Activated naive CD4-positive, alpha-beta T cell treated with anti-CD3 and anti-CD28 coated beads for 36 hours (primary cell): ENCODE data around the gene MYF5. TPM values are rescaled to one million over a fixed set of nuclear protein-coding genes. Genes with fewer than 3 reads are reported as not detected.

Experiments
- CTCF ChIA-PET: fragments of 350-600 bp; sonication (Branson Sonifier 250); formaldehyde crosslinking; loops from one replicate; lab custom pipeline; 2021; ENCODE audit warnings: antibody characterized with exemption; lab: Charles Lee
- DNase-seq: peaks from one replicate; pipeline ENCODE4 v3.0.0-alpha.2; 2020
- H3K27ac Mint-ChIP-seq: one replicate; pipeline ENCODE4 v1.8.0; 2021; ENCODE audit warnings: mild to moderate bottlenecking, mixed read lengths
- H3K27me3 Mint-ChIP-seq: one replicate; pipeline ENCODE4 v1.8.0; 2021; ENCODE audit warnings: low read depth, mixed read lengths
- H3K36me3 Mint-ChIP-seq: one replicate; pipeline ENCODE4 v1.8.0; 2021; ENCODE audit warnings: low read depth, mixed read lengths
- H3K4me1 Mint-ChIP-seq: one replicate; pipeline ENCODE4 v1.8.0; 2021; ENCODE audit warnings: low read depth, mixed read lengths
- H3K4me3 Mint-ChIP-seq: one replicate; pipeline ENCODE4 v1.8.0; 2021; ENCODE audit warnings: mild to moderate bottlenecking, moderate library complexity, mixed read lengths
- H3K9me3 Mint-ChIP-seq: one replicate; pipeline ENCODE4 v1.8.0; 2021; ENCODE audit warnings: mixed read lengths
- intact Hi-C: fragments of 100-400 bp; cut with micrococcal nuclease; formaldehyde crosslinking; loops from one replicate; pipeline ENCODE4 v1.15.1; 2023
- total RNA-seq, 2 experiments: library from RNA; stranded (reverse); gene quantifications; one replicate each; pipeline ENCODE4 v1.2.3, GENCODE V29; 2021

MYF5 gene
- total RNA-seq, 2 experiments from 2014 or later: not detected

DNA sequence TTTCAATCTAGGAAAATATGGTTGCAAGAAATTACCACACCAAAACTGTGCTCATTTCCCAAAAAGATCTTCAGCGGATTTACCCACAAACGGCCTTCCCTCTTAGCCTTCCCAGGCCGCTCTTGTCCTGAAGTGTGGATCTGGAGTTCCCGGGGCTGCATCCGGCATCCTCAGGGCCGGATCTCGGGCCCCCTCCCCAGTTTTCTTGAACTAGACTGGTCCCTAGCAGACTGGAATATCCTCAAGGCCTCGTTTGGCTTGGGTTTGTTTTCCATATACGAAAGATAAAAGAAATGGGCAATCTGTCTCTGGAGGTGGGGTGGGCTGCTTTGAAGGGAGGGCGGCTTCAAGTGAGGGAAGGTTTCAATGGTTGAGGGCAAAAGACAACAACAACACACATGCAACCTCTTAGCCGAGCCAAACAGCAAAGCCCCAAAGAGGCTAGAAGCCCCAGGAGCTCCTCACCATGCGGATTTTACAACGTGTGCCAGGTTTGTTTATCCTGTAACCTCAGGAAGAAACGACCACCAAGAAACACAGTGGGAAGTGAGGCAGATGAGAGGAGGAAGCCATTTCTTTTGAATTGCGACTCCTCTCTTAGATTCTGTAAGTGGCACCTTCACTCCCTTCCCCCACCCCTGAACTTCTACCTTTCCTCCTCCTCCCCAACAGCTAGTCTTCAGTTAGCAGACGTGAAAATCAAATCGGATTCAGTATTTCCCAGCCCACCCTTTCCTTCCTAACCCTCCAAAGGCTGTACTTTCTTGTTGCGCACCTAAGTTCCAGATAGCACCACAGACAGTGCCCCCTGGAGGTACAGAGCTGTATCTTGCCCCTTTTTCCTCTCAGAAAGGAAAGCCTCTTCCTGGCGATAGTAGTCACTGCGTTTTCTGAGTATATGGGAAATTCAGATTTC lies 6.6 kb upstream of the MYF5 start:
- peaks cover 2% of the 10 kb centered on the region for H3K36me3 Mint-ChIP-seq
- H3K9me3 Mint-ChIP-seq: no peaks in the 10 kb centered on the region
- CTCF ChIA-PET: no interaction called here

GRCh38 chr12:80710727-80711449 lies 5.8 kb upstream of the MYF5 start:
- intact Hi-C loops: loop anchor here (1.0 kb wide), 1 partner anchor 238 kb away; no protein-coding TSS in a partner anchor
- CTCF ChIA-PET: no interaction called here
- Mint-ChIP-seq H3K9me3 (no peaks in the 10 kb centered on the region), H3K4me1 (no peaks in the 10 kb centered on the region), H3K27ac (no peak overlapping the region), H3K36me3 (peaks cover 2% of the 10 kb centered on the region), H3K27me3 (peaks cover 60% of the 10 kb centered on the region), H3K4me3 (no peak overlapping the region)
- no peak for DNase-seq

More for the DNA sequence above, 6.6 kb upstream of the MYF5 start:
- no peak for DNase-seq
- Mint-ChIP-seq H3K4me1 (no peaks in the 10 kb centered on the region), H3K4me3 (no peak overlapping the region), H3K27ac (no peak overlapping the region), H3K27me3 (peaks cover 59% of the 10 kb centered on the region)
- intact Hi-C loops: loop anchor here (1.0 kb wide), 1 partner anchor 237 kb away; no protein-coding TSS in a partner anchor

GRCh38 chr12:80711866-80712265 lies 4.8 kb upstream of the MYF5 start:
- H3K4me1 Mint-ChIP-seq: no peaks in the 10 kb centered on the region
- CTCF ChIA-PET: no interaction called here
- no peak overlapping the region for H3K27ac Mint-ChIP-seq
- H3K36me3 Mint-ChIP-seq: peaks cover 2% of the 10 kb centered on the region
- peaks cover 56% of the 10 kb centered on the region for H3K27me3 Mint-ChIP-seq
- no peak for DNase-seq
- intact Hi-C loops: no loop called here
- no peaks in the 10 kb centered on the region for H3K9me3 Mint-ChIP-seq
- no peak overlapping the region for H3K4me3 Mint-ChIP-seq

- H3K36me3 Mint-ChIP-seq: no peaks in the 10 kb centered on the region
- H3K27ac Mint-ChIP-seq: no peak overlapping the region
- peaks cover 49% of the 10 kb centered on the region for H3K27me3 Mint-ChIP-seq
- H3K4me3 Mint-ChIP-seq: no peak overlapping the region
- intact Hi-C loops: no loop called here
- DNase-seq: no peak
- no peaks in the 10 kb centered on the region for H3K9me3 Mint-ChIP-seq
- H3K4me1 Mint-ChIP-seq: no peaks in the 10 kb centered on the region
- CTCF ChIA-PET: interaction anchor here (0.6 kb wide), 1 partner anchor 14 kb away, joined by 3 read pairs; no protein-coding TSS in a partner anchor
These were observed 3.8 kb upstream of the MYF5 start for GRCh38 chr12:80712866-80713265.

DNA sequence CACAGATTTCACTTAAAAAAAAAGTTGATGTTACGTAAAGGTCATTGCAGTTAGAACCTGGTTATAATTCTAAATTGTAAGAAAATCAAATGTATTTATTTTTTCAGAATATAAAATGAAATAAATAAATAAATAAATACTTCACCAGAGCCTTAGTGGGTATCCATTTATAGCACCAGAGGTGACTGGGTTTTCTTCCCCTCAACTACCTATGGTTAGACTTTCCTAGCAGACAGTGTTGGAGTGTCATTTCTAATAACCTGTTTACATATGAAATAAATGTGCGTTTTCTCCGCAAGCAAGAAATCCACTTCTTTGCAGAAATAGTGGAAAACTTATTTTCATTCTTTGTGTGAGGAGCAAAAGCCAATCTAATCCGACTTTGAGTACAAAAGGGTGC lies 3.3 kb upstream of the MYF5 start:
- Mint-ChIP-seq H3K27ac (no peak overlapping the region), H3K4me3 (no peak overlapping the region), H3K36me3 (no peaks in the 10 kb centered on the region), H3K4me1 (no peaks in the 10 kb centered on the region), H3K27me3 (peaks cover 50% of the 10 kb centered on the region), H3K9me3 (no peaks in the 10 kb centered on the region)
- no peak for DNase-seq
- CTCF ChIA-PET: no interaction called here
- intact Hi-C loops: no loop called here

- no peaks in the 10 kb centered on the region for H3K4me1 Mint-ChIP-seq
- CTCF ChIA-PET: no interaction called here
- intact Hi-C loops: no loop called here
- no peaks in the 10 kb centered on the region for H3K9me3 Mint-ChIP-seq
- peaks cover 44% of the 10 kb centered on the region for H3K27me3 Mint-ChIP-seq
- no peaks in the 10 kb centered on the region for H3K36me3 Mint-ChIP-seq
- no peak for DNase-seq
- no peak overlapping the region for H3K4me3 Mint-ChIP-seq
- no peak overlapping the region for H3K27ac Mint-ChIP-seq
These were observed 2.7 kb upstream of the MYF5 start for GRCh38 chr12:80714055-80714454.

- CTCF ChIA-PET: no interaction called here
- Mint-ChIP-seq H3K27ac (no peak overlapping the region), H3K4me3 (no peak overlapping the region)
These were observed 1.9 kb upstream of the MYF5 start for GRCh38 chr12:80714846-80715245.

GRCh38 chr12:80715713-80716249 lies 931 bp upstream of the MYF5 start:
- H3K36me3 Mint-ChIP-seq: no peaks in the 10 kb centered on the region
- intact Hi-C loops: no loop called here

More at GRCh38 chr12:80714846-80715245, 1.9 kb upstream of the MYF5 start:
- Mint-ChIP-seq H3K36me3 (no peaks in the 10 kb centered on the region), H3K9me3 (no peaks in the 10 kb centered on the region), H3K4me1 (no peaks in the 10 kb centered on the region), H3K27me3 (peaks cover 36% of the 10 kb centered on the region)
- intact Hi-C loops: no loop called here
- no peak for DNase-seq

GRCh38 chr12:80717856-80718255 lies 1.1 kb downstream of the MYF5 start:
- no peak overlapping the region for H3K27ac Mint-ChIP-seq
- H3K27me3 Mint-ChIP-seq: peaks cover 27% of the 10 kb centered on the region
- intact Hi-C loops: no loop called here
- H3K4me1 Mint-ChIP-seq: no peaks in the 10 kb centered on the region
- no peak overlapping the region for H3K4me3 Mint-ChIP-seq
- DNase-seq: no peak
- no peaks in the 10 kb centered on the region for H3K36me3 Mint-ChIP-seq
- H3K9me3 Mint-ChIP-seq: no peaks in the 10 kb centered on the region
- CTCF ChIA-PET: no interaction called here

More at GRCh38 chr12:80715713-80716249, 931 bp upstream of the MYF5 start:
- H3K27ac Mint-ChIP-seq: no peak overlapping the region
- H3K27me3 Mint-ChIP-seq: peaks cover 28% of the 10 kb centered on the region
- CTCF ChIA-PET: no interaction called here
- no peaks in the 10 kb centered on the region for H3K4me1 Mint-ChIP-seq
- DNase-seq: no peak
- H3K9me3 Mint-ChIP-seq: no peaks in the 10 kb centered on the region
- H3K4me3 Mint-ChIP-seq: no peak overlapping the region

DNA sequence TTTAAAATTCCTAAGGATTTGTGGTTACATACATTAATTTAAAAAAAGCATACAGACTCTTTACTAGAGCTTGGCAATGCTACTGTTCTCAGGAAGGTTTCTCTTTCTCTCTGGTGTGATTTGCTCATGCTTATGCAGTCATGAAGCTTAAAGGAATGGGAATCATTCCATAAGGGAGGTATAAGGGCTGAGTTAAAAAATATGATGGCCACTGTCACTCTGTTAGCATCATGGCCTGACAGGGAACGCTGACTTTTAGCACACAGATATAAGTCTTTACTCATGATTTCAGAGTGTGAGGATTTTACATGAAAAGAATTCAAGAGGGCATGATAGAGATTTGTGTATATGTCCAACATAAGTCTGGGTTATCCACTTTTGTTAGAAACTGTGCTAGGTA lies 3.8 kb downstream of the MYF5 start:
- no peak for DNase-seq
- Mint-ChIP-seq H3K4me3 (no peak overlapping the region), H3K9me3 (no peaks in the 10 kb centered on the region), H3K4me1 (no peaks in the 10 kb centered on the region), H3K27ac (no peak overlapping the region), H3K36me3 (no peaks in the 10 kb centered on the region), H3K27me3 (peaks cover 9% of the 10 kb centered on the region)
- CTCF ChIA-PET: no interaction called here
- intact Hi-C loops: no loop called here

DNA sequence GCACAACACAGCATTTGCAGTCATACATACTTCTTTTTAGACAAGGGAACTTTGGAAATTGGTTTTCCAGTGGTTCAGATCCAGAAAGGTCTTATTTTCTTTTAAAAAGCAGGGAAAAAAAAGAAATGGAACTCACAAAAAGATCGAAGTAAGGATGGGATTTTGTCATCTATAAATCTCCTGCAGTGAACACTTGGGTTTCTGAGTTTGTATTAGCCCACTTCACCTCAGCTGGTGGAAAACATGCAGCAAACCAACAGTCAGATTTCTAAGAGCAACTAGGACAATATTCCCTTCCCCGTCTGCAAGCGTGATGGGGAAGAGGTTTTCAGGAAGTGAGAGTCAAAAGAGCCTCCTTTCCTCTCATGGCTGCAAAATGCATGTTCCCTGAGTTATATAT lies 4.6 kb downstream of the MYF5 start:
- Mint-ChIP-seq H3K4me3 (no peak overlapping the region), H3K9me3 (peaks cover 1% of the 10 kb centered on the region), H3K27me3 (peaks cover 4% of the 10 kb centered on the region), H3K4me1 (no peaks in the 10 kb centered on the region), H3K36me3 (no peaks in the 10 kb centered on the region), H3K27ac (no peak overlapping the region)
- intact Hi-C loops: no loop called here
- DNase-seq: no peak
- CTCF ChIA-PET: no interaction called here

DNA sequence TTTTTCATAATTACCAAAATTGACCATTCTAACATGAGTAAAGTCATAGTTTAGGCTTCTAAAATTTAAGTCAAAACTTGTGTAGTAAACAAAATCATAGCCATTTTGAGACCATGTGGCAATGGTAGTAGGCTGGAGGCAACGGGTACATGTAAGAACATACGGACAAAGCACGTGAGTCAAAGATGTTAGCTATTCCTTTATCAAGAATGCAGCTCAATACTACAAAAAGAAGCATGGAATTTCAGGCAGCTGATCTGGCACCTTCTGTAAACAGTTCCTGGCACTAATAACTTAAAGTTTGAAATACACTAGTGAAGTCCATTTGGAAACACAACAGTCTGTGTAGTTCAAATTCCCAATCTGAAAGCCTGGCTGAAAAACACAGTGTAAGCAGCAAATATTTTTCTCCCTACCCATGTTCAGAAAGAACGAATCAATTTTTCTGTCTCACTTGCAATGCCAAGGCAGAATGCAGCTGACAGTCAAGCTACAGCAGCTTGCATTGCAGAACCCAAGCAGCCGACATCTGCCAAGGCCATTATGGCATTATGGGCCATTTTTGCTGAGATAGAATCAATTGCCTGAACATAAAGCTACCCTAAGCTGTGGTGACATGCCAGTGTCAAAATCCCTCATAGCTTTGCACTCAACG lies 29.3 kb downstream of the MYF5 start:
- Mint-ChIP-seq H3K27ac (no peak overlapping the region), H3K4me1 (no peaks in the 10 kb centered on the region), H3K9me3 (no peaks in the 10 kb centered on the region), H3K4me3 (no peak overlapping the region), H3K27me3 (no peaks in the 10 kb centered on the region), H3K36me3 (no peaks in the 10 kb centered on the region)
- intact Hi-C loops: no loop called here
- no peak for DNase-seq
- CTCF ChIA-PET: interaction anchor here (0.6 kb wide), 1 partner anchor 255 kb away, joined by 3 read pairs; no protein-coding TSS in a partner anchor
